ENCODE data around the gene SLAIN2.
"Not testable (repeated sequence)": the region's sequence is repeated elsewhere in the genome, so short reads cannot be mapped to it uniquely, and the experiment has no call there.

Gene SLAIN2

GRCh38 chr4:48446642-48447041, 105.3 kb downstream of the SLAIN2 start:
- no peak overlapping the region for H3K4me2 ChIP-seq (ENCODE audit: low read length)
- no peak overlapping the region for H3K4me3 ChIP-seq (ENCODE audit: low read length)
- H3K9ac ChIP-seq (ENCODE audit: low read depth, low read length): no peak overlapping the region
- no peaks in the 10 kb centered on the region for H3K9me3 ChIP-seq (replicated peaks; ENCODE audit: low read length)
- H3K27me3 ChIP-seq (ENCODE audit: control insufficient read depth, insufficient read depth, low read length): no peaks in the 10 kb centered on the region
- H3K36me3 ChIP-seq (ENCODE audit: insufficient read depth, low read length): no peaks in the 10 kb centered on the region
- peaks cover 2% of the 10 kb centered on the region for H3K4me1 ChIP-seq (ENCODE audit: control insufficient read depth, insufficient read depth, low read length)

GRCh38 chr4:48449151-48449550, 107.8 kb downstream of the SLAIN2 start:
- H3K9ac ChIP-seq (ENCODE audit: low read depth, low read length): no peak overlapping the region
- peaks cover 2% of the 10 kb centered on the region for H3K4me1 ChIP-seq (ENCODE audit: control insufficient read depth, insufficient read depth, low read length)
- no peaks in the 10 kb centered on the region for H3K9me3 ChIP-seq (replicated peaks; ENCODE audit: low read length)
- H3K27me3 ChIP-seq (ENCODE audit: control insufficient read depth, insufficient read depth, low read length): no peaks in the 10 kb centered on the region
- H3K4me2 ChIP-seq (ENCODE audit: low read length): no peak overlapping the region
- H3K4me3 ChIP-seq (ENCODE audit: low read length): no peak overlapping the region
- no peaks in the 10 kb centered on the region for H3K36me3 ChIP-seq (ENCODE audit: insufficient read depth, low read length)

GRCh38 chr4:48450740-48451139, 109.4 kb downstream of the SLAIN2 start:
- Histone ChIP-seq H3K4me3 (ENCODE audit: low read length) (no peak overlapping the region), H3K9me3 (replicated peaks; ENCODE audit: low read length) (no peaks in the 10 kb centered on the region), H3K27me3 (ENCODE audit: control insufficient read depth, insufficient read depth, low read length) (peaks cover under 1% of the 10 kb centered on the region), H3K36me3 (ENCODE audit: insufficient read depth, low read length) (no peaks in the 10 kb centered on the region), H3K4me2 (ENCODE audit: low read length) (no peak overlapping the region), H3K9ac (ENCODE audit: low read depth, low read length) (no peak overlapping the region), H3K4me1 (ENCODE audit: control insufficient read depth, insufficient read depth, low read length) (peaks cover 2% of the 10 kb centered on the region)

GRCh38 chr4:48451656-48452055, 110.3 kb downstream of the SLAIN2 start:
- not testable (repeated sequence) for H3K36me3 ChIP-seq (ENCODE audit: insufficient read depth, low read length); H3K4me3 ChIP-seq (ENCODE audit: low read length); H3K9me3 ChIP-seq (replicated peaks; ENCODE audit: low read length); H3K4me2 ChIP-seq (ENCODE audit: low read length); H3K27me3 ChIP-seq (ENCODE audit: control insufficient read depth, insufficient read depth, low read length); H3K4me1 ChIP-seq (ENCODE audit: control insufficient read depth, insufficient read depth, low read length); H3K9ac ChIP-seq (ENCODE audit: low read depth, low read length)

GRCh38 chr4:48454591-48454990, 113.3 kb downstream of the SLAIN2 start:
- H3K9me3 ChIP-seq (replicated peaks; ENCODE audit: low read length): peaks cover 3% of the 10 kb centered on the region
- H3K4me1 ChIP-seq (ENCODE audit: control insufficient read depth, insufficient read depth, low read length): peaks cover 2% of the 10 kb centered on the region
- no peak overlapping the region for H3K9ac ChIP-seq (ENCODE audit: low read depth, low read length)
- H3K36me3 ChIP-seq (ENCODE audit: insufficient read depth, low read length): no peaks in the 10 kb centered on the region
- H3K4me3 ChIP-seq (ENCODE audit: low read length): no peak overlapping the region
- H3K4me2 ChIP-seq (ENCODE audit: low read length): no peak overlapping the region
- H3K27me3 ChIP-seq (ENCODE audit: control insufficient read depth, insufficient read depth, low read length): peaks cover 7% of the 10 kb centered on the region

- Histone ChIP-seq H3K9ac (ENCODE audit: low read depth, low read length) (no peak overlapping the region), H3K27me3 (ENCODE audit: control insufficient read depth, insufficient read depth, low read length) (peaks cover 8% of the 10 kb centered on the region), H3K9me3 (replicated peaks; ENCODE audit: low read length) (peaks cover 3% of the 10 kb centered on the region), H3K4me2 (ENCODE audit: low read length) (no peak overlapping the region), H3K4me3 (ENCODE audit: low read length) (no peak overlapping the region), H3K4me1 (ENCODE audit: control insufficient read depth, insufficient read depth, low read length) (no peaks in the 10 kb centered on the region), H3K36me3 (ENCODE audit: insufficient read depth, low read length) (no peaks in the 10 kb centered on the region)
These were observed 119.7 kb downstream of the SLAIN2 start for GRCh38 chr4:48461000-48461399.

GRCh38 chr4:48462363-48462762, 121.0 kb downstream of the SLAIN2 start:
- Histone ChIP-seq H3K4me3 (ENCODE audit: low read length) (no peak overlapping the region), H3K9me3 (replicated peaks; ENCODE audit: low read length) (peaks cover 3% of the 10 kb centered on the region), H3K4me1 (ENCODE audit: control insufficient read depth, insufficient read depth, low read length) (no peaks in the 10 kb centered on the region), H3K27me3 (ENCODE audit: control insufficient read depth, insufficient read depth, low read length) (peaks cover 7% of the 10 kb centered on the region), H3K4me2 (ENCODE audit: low read length) (no peak overlapping the region), H3K36me3 (ENCODE audit: insufficient read depth, low read length) (no peaks in the 10 kb centered on the region), H3K9ac (ENCODE audit: low read depth, low read length) (no peak overlapping the region)

- Histone ChIP-seq H3K9ac (ENCODE audit: low read depth, low read length) (no peak overlapping the region), H3K4me2 (ENCODE audit: low read length) (no peak overlapping the region), H3K4me1 (ENCODE audit: control insufficient read depth, insufficient read depth, low read length) (peaks cover 12% of the 10 kb centered on the region), H3K27me3 (ENCODE audit: control insufficient read depth, insufficient read depth, low read length) (no peaks in the 10 kb centered on the region), H3K36me3 (ENCODE audit: insufficient read depth, low read length) (no peaks in the 10 kb centered on the region), H3K9me3 (replicated peaks; ENCODE audit: low read length) (no peaks in the 10 kb centered on the region), H3K4me3 (ENCODE audit: low read length) (no peak overlapping the region)
These were observed 126.1 kb downstream of the SLAIN2 start for GRCh38 chr4:48467442-48467841.

GRCh38 chr4:48467891-48468290, 126.6 kb downstream of the SLAIN2 start:
- no peaks in the 10 kb centered on the region for H3K36me3 ChIP-seq (ENCODE audit: insufficient read depth, low read length)
- H3K27me3 ChIP-seq (ENCODE audit: control insufficient read depth, insufficient read depth, low read length): no peaks in the 10 kb centered on the region
- no peak overlapping the region for H3K4me3 ChIP-seq (ENCODE audit: low read length)
- H3K9me3 ChIP-seq (replicated peaks; ENCODE audit: low read length): no peaks in the 10 kb centered on the region
- no peak overlapping the region for H3K9ac ChIP-seq (ENCODE audit: low read depth, low read length)
- peaks cover 12% of the 10 kb centered on the region for H3K4me1 ChIP-seq (ENCODE audit: control insufficient read depth, insufficient read depth, low read length)
- no peak overlapping the region for H3K4me2 ChIP-seq (ENCODE audit: low read length)

- Histone ChIP-seq H3K4me1 (ENCODE audit: control insufficient read depth, insufficient read depth, low read length) (peaks cover 12% of the 10 kb centered on the region), H3K36me3 (ENCODE audit: insufficient read depth, low read length) (no peaks in the 10 kb centered on the region), H3K9ac (ENCODE audit: low read depth, low read length) (no peak overlapping the region), H3K4me2 (ENCODE audit: low read length) (no peak overlapping the region), H3K27me3 (ENCODE audit: control insufficient read depth, insufficient read depth, low read length) (no peaks in the 10 kb centered on the region), H3K4me3 (ENCODE audit: low read length) (no peak overlapping the region), H3K9me3 (replicated peaks; ENCODE audit: low read length) (no peaks in the 10 kb centered on the region)
These were observed 128.8 kb downstream of the SLAIN2 start for GRCh38 chr4:48470137-48470536.

- Histone ChIP-seq H3K27me3 (ENCODE audit: control insufficient read depth, insufficient read depth, low read length) (no peaks in the 10 kb centered on the region), H3K9ac (ENCODE audit: low read depth, low read length) (no peak overlapping the region), H3K36me3 (ENCODE audit: insufficient read depth, low read length) (no peaks in the 10 kb centered on the region), H3K9me3 (replicated peaks; ENCODE audit: low read length) (no peaks in the 10 kb centered on the region), H3K4me1 (ENCODE audit: control insufficient read depth, insufficient read depth, low read length) (peaks cover 12% of the 10 kb centered on the region), H3K4me3 (ENCODE audit: low read length) (no peak overlapping the region), H3K4me2 (ENCODE audit: low read length) (no peak overlapping the region)
These were observed 129.2 kb downstream of the SLAIN2 start for GRCh38 chr4:48470570-48470969.

GRCh38 chr4:48472794-48473193, 131.5 kb downstream of the SLAIN2 start:
- Histone ChIP-seq H3K9me3 (replicated peaks; ENCODE audit: low read length) (no peaks in the 10 kb centered on the region), H3K36me3 (ENCODE audit: insufficient read depth, low read length) (no peaks in the 10 kb centered on the region), H3K4me1 (ENCODE audit: control insufficient read depth, insufficient read depth, low read length) (peaks cover 8% of the 10 kb centered on the region), H3K4me3 (ENCODE audit: low read length) (no peak overlapping the region), H3K27me3 (ENCODE audit: control insufficient read depth, insufficient read depth, low read length) (no peaks in the 10 kb centered on the region), H3K9ac (ENCODE audit: low read depth, low read length) (no peak overlapping the region), H3K4me2 (ENCODE audit: low read length) (no peak overlapping the region)

Measured in skeletal muscle satellite cell (primary cell).